B cell (primary cell): ENCODE results near the gene SLC38A10.

ENCODE experiments used
- EZH2 ChIP-seq: IDR thresholded peaks from 2 replicates; pipeline ENCODE4 v1.6.1; 2012; ENCODE audit warnings: borderline replicate concordance, low read depth, mild to moderate bottlenecking, moderate library complexity, low read length; ENCODE audit not compliant: insufficient read depth, poor library complexity, severe bottlenecking
- TF ChIP-seq, protein P1 (sequence below): fragments of 200-600 bp; IDR thresholded peaks from one replicate; pipeline ENCODE4 v1.8.0; 2022; ENCODE audit warnings: antibody characterized with exemption, mild to moderate bottlenecking

DNA sequence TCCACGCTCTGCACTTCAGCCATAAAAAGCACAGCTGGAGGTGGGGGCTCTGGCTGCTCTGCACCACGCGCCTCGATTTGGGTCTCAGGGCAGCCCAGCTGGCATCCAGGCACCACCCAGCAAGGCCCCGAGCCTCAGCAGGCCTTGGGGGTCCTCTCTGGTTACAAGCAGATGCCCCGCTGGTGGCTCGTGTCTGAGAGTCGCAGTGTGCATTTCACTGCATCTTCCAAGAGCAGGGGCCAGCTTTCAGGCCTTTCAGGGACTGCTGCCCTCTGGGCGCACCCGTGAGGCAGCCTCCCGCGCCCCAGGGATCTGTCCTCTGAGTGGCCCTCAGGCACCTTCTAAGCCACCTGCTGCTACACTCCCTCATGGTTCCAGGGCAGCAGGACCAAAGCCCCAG is 30.5 kb downstream of the SLC38A10 start:
- no peak for TF ChIP-seq EZH2
- TF ChIP-seq, protein P1, sequence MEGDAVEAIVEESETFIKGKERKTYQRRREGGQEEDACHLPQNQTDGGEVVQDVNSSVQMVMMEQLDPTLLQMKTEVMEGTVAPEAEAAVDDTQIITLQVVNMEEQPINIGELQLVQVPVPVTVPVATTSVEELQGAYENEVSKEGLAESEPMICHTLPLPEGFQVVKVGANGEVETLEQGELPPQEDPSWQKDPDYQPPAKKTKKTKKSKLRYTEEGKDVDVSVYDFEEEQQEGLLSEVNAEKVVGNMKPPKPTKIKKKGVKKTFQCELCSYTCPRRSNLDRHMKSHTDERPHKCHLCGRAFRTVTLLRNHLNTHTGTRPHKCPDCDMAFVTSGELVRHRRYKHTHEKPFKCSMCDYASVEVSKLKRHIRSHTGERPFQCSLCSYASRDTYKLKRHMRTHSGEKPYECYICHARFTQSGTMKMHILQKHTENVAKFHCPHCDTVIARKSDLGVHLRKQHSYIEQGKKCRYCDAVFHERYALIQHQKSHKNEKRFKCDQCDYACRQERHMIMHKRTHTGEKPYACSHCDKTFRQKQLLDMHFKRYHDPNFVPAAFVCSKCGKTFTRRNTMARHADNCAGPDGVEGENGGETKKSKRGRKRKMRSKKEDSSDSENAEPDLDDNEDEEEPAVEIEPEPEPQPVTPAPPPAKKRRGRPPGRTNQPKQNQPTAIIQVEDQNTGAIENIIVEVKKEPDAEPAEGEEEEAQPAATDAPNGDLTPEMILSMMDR = no peak
